Mucosa of stomach (tissue), 1 donor: Measurements from ENCODE around the gene ACAD11.

Experiments
- H3K27me3 ChIP-seq: one replicate; pipeline ENCODE4 v1.7.0; 2013; ENCODE audit warnings: mild to moderate bottlenecking, low read length; ENCODE audit not compliant: control insufficient read depth, insufficient read depth
- H3K36me3 ChIP-seq: one replicate; pipeline ENCODE4 v1.7.0; 2013; ENCODE audit warnings: low read length; ENCODE audit not compliant: control insufficient read depth, insufficient read depth
- H3K4me1 ChIP-seq: one replicate; pipeline ENCODE4 v1.7.0; 2013; ENCODE audit warnings: mild to moderate bottlenecking, low read length; ENCODE audit not compliant: control insufficient read depth, insufficient read depth
- H3K4me3 ChIP-seq: one replicate; pipeline ENCODE4 v1.7.0; 2013; ENCODE audit warnings: low read length
- H3K9ac ChIP-seq: one replicate; pipeline ENCODE4 v1.7.0; 2013; ENCODE audit warnings: mild to moderate bottlenecking, low read length, moderate library complexity
- H3K9me3 ChIP-seq: one replicate; pipeline ENCODE4 v1.7.0; 2013; ENCODE audit warnings: mild to moderate bottlenecking, low read length, moderate library complexity; ENCODE audit not compliant: control insufficient read depth
- donor health status: Pancreatic carcinoma.

The ACAD11 gene

GRCh38 chr3:132661101-132661500 lies 1.5 kb upstream of the ACAD11 start:
- peak overlapping the region; percentile 84 for H3K4me3 ChIP-seq
- peaks cover 4% of the 10 kb centered on the region for H3K4me1 ChIP-seq
- no peaks in the 10 kb centered on the region for H3K9me3 ChIP-seq
- peak overlapping the region; percentile 93 for H3K9ac ChIP-seq
- no peaks in the 10 kb centered on the region for H3K27me3 ChIP-seq
- no peaks in the 10 kb centered on the region for H3K36me3 ChIP-seq

- peaks cover 4% of the 10 kb centered on the region for H3K4me1 ChIP-seq
- no peaks in the 10 kb centered on the region for H3K27me3 ChIP-seq
These were observed 1.1 kb upstream of the ACAD11 start for GRCh38 chr3:132660811-132661070.

GRCh38 chr3:132660052-132660810 lies 622 bp upstream of the ACAD11 start, which contains the start of gene UBA5:
Gene UBA5, plus strand, starts transcription at chr3:132660329. Its CDS starts 209 bp downstream, at chr3:132660538.
- Histone ChIP-seq H3K9me3 (no peaks in the 10 kb centered on the region), H3K4me3 (peak within 1 kb of the TSS; percentile 84), H3K4me1 (peaks cover 4% of the 10 kb centered on the region), H3K9ac (peak within 1 kb of the TSS; percentile 93), H3K27me3 (no peaks in the 10 kb centered on the region), H3K36me3 (no peaks in the 10 kb centered on the region)

More at GRCh38 chr3:132660811-132661070, 1.1 kb upstream of the ACAD11 start:
- no peaks in the 10 kb centered on the region for H3K36me3 ChIP-seq
- peak overlapping the region; percentile 93 for H3K9ac ChIP-seq
- H3K4me3 ChIP-seq: peak overlapping the region; percentile 84
- H3K9me3 ChIP-seq: no peaks in the 10 kb centered on the region

- Histone ChIP-seq H3K4me3 (peak overlapping the region; percentile 84), H3K36me3 (no peaks in the 10 kb centered on the region), H3K9me3 (no peaks in the 10 kb centered on the region), H3K27me3 (no peaks in the 10 kb centered on the region), H3K4me1 (peaks cover 4% of the 10 kb centered on the region), H3K9ac (peak overlapping the region; percentile 93)
These were observed 627 bp downstream of the ACAD11 start for GRCh38 chr3:132659000-132659364.

GRCh38 chr3:132657869-132658747 lies 1.5 kb downstream of the ACAD11 start:
- H3K27me3 ChIP-seq: no peaks in the 10 kb centered on the region
- no peaks in the 10 kb centered on the region for H3K36me3 ChIP-seq
- no peak overlapping the region for H3K4me3 ChIP-seq
- H3K4me1 ChIP-seq: peaks cover 4% of the 10 kb centered on the region
- no peak overlapping the region for H3K9ac ChIP-seq
- H3K9me3 ChIP-seq: no peaks in the 10 kb centered on the region

GRCh38 chr3:132655471-132655870 lies 4.1 kb downstream of the ACAD11 start:
- peaks cover 4% of the 10 kb centered on the region for H3K4me1 ChIP-seq
- no peak overlapping the region for H3K9ac ChIP-seq
- H3K4me3 ChIP-seq: no peak overlapping the region
- H3K27me3 ChIP-seq: no peaks in the 10 kb centered on the region
- H3K36me3 ChIP-seq: no peaks in the 10 kb centered on the region
- no peaks in the 10 kb centered on the region for H3K9me3 ChIP-seq

- Histone ChIP-seq H3K9me3 (no peaks in the 10 kb centered on the region), H3K4me1 (peaks cover 4% of the 10 kb centered on the region), H3K27me3 (no peaks in the 10 kb centered on the region), H3K4me3 (no peak overlapping the region), H3K36me3 (no peaks in the 10 kb centered on the region), H3K9ac (no peak overlapping the region)
These were observed 4.9 kb downstream of the ACAD11 start for GRCh38 chr3:132654721-132655120.

- H3K4me3 ChIP-seq: no peak overlapping the region
- H3K4me1 ChIP-seq: peaks cover 4% of the 10 kb centered on the region
These were observed 5.4 kb downstream of the ACAD11 start for GRCh38 chr3:132654190-132654589.

GRCh38 chr3:132652640-132653270 lies 6.9 kb downstream of the ACAD11 start:
- H3K36me3 ChIP-seq: no peaks in the 10 kb centered on the region
- H3K4me1 ChIP-seq: no peaks in the 10 kb centered on the region
- H3K9ac ChIP-seq: no peak overlapping the region
- H3K4me3 ChIP-seq: no peak overlapping the region
- no peaks in the 10 kb centered on the region for H3K27me3 ChIP-seq
- no peaks in the 10 kb centered on the region for H3K9me3 ChIP-seq

More at GRCh38 chr3:132654190-132654589, 5.4 kb downstream of the ACAD11 start:
- no peaks in the 10 kb centered on the region for H3K27me3 ChIP-seq
- no peak overlapping the region for H3K9ac ChIP-seq
- H3K9me3 ChIP-seq: no peaks in the 10 kb centered on the region
- H3K36me3 ChIP-seq: no peaks in the 10 kb centered on the region

GRCh38 chr3:132650153-132650552 lies 9.5 kb downstream of the ACAD11 start:
- H3K9ac ChIP-seq: no peak overlapping the region
- no peak overlapping the region for H3K4me3 ChIP-seq
- H3K9me3 ChIP-seq: no peaks in the 10 kb centered on the region
- H3K36me3 ChIP-seq: no peaks in the 10 kb centered on the region
- no peaks in the 10 kb centered on the region for H3K4me1 ChIP-seq
- no peaks in the 10 kb centered on the region for H3K27me3 ChIP-seq

- H3K36me3 ChIP-seq: no peaks in the 10 kb centered on the region
- H3K9me3 ChIP-seq: no peaks in the 10 kb centered on the region
- no peaks in the 10 kb centered on the region for H3K4me1 ChIP-seq
- no peaks in the 10 kb centered on the region for H3K27me3 ChIP-seq
- no peak overlapping the region for H3K4me3 ChIP-seq
- no peak overlapping the region for H3K9ac ChIP-seq
These were observed 14.6 kb downstream of the ACAD11 start for GRCh38 chr3:132645058-132645457.

GRCh38 chr3:132643366-132643765 lies 16.2 kb downstream of the ACAD11 start:
- Histone ChIP-seq H3K9ac (no peak overlapping the region), H3K4me1 (no peaks in the 10 kb centered on the region), H3K9me3 (no peaks in the 10 kb centered on the region), H3K4me3 (no peak overlapping the region), H3K36me3 (no peaks in the 10 kb centered on the region), H3K27me3 (no peaks in the 10 kb centered on the region)
